ENCODE results near the gene HOXC10. TPM values are rescaled to one million over a fixed set of nuclear protein-coding genes. Genes with fewer than 3 reads are reported as not detected.

HOXC10 gene
- total RNA-seq, 1 donor from 2014 or later = 0.64 TPM

GRCh38 chr12:53992377-53992889 is 7.5 kb downstream of the HOXC10 start:
- no peak for ATAC-seq

GRCh38 chr12:53993162-53994008 is 8.4 kb downstream of the HOXC10 start:
- no peak for ATAC-seq

DNA sequence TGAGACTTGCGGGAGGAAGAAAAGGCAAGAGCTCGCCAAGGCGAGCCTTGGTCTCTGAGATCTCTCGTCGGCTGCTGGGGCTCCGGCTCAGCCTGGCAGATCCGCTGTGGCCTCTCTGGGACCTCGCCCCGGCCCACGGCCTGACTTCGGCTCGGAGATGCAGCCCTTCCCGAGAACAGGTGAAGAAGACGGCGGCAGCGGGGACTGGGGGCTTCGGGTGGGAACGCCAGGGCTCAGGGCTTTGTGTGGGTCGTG is 9.0 kb downstream of the HOXC10 start:
- ATAC-seq = peak; percentile 2

GRCh38 chr12:53994264-53995001 is 9.5 kb downstream of the HOXC10 start:
- peak; percentile 17 for ATAC-seq

- peak; percentile 11 for ATAC-seq
Observed at GRCh38 chr12:53995002-53995377, 10.0 kb downstream of the HOXC10 start.

DNA sequence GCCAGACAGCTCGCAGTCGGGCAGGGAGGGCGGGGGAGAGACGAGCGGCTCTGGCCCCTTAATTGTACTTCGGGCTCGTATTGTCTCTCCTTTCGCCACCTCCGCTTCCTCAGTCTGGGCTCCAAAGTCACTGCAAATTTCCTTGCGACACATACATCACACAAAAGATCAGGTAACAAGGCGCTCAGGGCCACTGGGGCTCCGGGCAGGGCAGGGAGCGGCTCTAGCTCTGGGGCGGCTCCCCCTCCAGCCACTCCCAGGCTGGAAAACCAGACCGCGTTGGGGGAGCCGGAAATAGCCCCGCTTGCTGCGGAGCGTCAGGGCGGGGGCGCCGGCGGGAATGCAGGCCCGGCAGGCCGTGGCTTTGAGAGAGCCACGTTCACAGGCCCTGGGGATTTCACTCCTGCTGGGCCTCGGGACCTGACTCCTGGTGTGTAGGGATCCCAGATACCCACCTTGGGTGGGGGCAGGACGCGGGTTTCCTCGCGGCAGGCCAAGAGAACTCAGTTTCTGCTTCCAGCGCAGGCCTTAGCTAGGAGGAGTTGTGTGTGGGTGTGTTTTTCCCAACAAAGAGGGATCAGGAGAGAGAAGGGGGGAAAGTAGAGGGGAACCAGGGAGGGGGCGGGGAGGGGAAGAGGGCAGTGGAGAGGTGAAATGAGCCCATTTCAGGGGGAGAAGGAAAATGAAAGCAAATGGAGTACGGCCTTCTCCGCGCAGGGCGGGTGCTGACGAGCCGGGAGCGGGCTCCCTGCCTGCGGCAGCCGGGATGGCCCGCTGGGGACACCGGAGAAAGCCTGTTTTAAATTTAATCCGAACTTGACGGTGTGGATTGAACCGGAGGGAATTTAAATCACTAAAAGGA is 10.7 kb downstream of the HOXC10 start:
- ATAC-seq = peak; percentile 75

- no peak for ATAC-seq
Observed at GRCh38 chr12:53996240-53997203, 11.6 kb downstream of the HOXC10 start.

- ATAC-seq = no peak
Observed at GRCh38 chr12:53997204-53998109, 12.5 kb downstream of the HOXC10 start.

DNA sequence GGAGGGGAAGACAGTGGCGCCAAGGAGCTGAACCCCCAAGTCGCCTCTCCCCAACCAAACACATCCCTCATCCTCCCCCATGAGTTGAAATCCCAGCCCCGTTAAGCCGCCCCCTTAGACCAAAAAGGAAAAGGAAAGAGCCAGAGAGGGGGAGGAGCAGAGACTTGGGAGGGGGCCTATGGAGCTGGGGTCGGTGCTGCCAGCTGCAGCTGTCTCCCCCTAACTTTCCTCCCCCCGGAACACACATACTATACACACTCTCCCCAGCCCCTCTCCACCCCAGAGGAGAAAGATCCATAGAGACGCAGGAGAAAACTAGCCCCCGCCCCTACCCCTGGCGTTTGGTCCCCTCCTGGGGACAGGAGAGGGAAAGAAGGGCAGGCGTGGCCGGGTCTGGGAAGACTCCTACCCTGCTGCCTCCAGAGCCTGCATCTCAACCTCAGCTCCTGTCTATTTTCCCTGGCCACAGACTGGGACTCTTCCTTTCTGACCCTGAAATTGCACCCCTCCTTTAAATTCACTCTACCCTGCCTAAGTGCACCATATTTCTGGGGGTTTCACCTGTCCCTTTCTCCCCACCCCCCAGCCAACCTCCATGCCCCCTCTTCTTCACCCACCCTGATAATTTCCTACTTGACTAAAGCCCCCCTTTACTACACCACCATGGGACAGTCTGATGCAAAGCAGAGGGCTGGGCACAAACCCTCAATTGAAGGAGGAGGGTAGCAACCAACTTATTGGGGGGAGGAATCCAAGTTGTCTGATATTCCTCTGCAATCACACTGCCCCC is 13.4 kb downstream of the HOXC10 start:
- ATAC-seq = no peak

DNA sequence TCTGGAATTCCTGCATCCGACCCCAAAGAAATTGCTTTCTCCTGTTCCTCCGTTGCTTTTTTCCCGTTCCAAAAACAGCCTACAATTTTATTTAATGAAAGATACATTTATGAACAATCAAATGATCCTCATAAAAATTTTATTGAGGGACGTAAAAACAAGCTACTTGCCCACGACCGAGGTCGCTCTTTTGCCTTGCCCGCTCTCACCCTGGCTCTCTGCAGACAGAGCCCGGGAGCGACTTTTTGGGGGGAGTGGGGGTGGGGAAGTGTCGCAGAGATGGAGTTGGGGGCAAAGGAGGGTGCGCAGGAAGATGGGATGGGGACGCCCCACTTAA is 13.9 kb downstream of the HOXC10 start:
- no peak for ATAC-seq

GRCh38 chr12:53999559-54000115 is 14.7 kb downstream of the HOXC10 start:
- ATAC-seq = peak; percentile 27

GRCh38 chr12:54000116-54001114 is 15.5 kb downstream of the HOXC10 start, which contains the start of gene HOXC9:
TSS of gene HOXC9 (plus strand) at chr12:54000161. CDS start at chr12:54000189, 28 bp downstream.
- ATAC-seq = peak; percentile 20

DNA sequence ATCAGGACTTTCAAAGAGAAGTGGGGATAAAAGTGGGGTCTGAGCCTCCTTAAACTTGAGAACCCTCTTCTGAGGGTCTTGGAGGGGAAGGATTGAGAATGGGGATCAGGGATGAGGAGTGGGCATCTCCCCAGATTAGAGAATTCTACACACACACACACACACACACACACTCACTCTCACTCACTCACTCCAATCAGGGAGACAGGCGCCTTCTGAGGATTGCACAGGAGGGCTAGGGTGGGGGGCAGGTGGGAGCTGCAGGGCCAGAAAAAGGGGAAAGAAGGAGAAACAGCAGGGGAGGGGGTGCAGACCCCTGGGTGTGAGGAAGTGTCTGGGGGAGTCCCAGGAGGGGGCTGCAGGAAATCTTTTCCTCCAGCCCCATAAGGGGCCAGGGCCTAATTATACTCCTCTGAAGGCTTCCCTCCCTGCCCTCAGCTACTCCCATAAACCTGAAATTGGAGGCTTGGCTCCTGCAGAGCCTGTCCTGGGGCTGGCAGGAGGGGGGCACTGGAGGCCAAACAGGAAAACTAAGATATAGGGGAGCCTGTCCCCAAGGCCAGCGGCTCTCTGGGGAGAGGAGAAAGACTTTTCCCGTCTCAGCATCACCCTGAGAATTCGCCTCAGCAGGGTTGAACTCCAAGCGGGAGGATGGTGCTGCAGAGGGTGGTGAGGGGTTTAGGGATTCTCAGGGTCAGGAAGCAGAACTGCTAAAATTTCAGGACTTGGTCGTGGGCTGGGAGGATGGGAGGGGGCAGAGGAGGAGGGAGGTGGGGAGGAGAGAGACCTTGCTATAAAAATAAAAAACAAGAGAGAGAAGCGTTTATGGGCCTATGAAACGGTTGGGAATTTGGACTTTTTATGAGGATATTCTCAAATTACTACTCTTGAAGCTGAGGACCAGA is 16.6 kb downstream of the HOXC10 start:
- no peak for ATAC-seq

DNA sequence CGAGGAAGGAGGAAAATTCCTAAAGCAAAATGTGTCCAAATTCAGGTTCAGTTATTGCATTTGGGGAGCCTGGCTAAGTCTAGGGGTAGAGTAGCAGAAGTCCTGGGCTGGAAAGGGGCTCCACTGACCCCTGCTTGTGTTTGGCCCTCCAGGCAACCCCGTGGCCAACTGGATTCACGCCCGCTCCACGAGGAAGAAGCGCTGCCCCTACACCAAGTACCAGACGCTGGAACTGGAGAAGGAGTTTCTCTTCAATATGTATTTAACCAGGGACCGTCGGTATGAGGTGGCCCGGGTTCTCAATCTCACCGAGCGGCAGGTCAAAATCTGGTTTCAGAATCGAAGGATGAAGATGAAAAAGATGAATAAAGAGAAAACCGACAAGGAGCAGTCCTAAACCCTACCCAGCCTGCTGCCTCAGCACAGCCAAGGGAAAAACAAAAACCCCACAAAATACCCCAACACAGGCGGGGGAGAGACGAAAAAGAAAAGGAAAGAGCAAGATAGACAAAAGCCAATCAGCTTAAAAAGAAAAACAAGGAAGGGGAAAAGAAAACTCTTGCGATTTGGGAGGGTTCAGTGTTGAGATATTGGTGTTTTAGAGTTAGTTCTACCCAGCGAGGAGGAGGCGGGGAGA is 17.4 kb downstream of the HOXC10 start:
- ATAC-seq = no peak

DNA sequence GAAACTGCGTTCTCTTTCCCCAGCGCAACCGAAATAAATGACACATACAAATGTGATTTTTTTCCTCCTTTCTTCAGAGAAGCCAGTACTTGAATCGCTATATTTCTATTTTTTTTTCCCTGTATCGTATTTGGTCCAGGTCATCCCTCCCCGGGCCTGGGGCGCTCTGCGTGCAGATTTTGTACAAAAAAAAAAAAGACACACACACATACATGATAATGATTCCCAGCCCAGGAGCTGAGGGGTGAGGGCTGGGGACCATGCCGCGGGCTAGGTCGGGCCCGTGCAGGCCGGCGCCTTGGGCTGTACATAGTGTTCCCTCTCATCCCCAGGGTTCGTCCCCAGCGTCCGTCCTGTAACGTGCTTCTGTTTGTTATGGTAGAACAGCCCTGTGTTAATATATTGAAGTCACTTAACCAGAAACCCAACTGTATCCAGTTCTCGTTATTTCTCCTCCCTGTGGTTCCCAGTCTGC is 18.0 kb downstream of the HOXC10 start:
- no peak for ATAC-seq

DNA sequence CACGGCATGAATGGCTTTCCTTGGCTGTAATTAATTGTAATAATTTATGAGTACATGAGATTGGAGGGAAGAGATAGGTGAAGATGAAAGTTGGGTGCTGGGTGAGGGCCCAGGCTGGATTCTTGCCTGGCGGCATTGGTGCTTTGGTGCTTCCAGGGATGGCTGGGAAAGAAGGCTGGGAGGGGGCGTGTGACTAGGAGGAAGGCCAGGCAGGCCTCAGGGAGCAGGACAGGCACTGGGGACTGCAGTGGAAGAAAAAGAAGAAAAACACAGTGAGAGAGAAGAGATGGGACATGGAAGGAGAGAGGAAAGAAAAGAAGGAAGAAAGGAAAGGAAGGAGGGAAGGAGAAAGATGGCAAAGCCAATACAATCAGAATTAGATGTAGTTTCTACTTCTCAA is 18.7 kb downstream of the HOXC10 start:
- ATAC-seq = no peak

Measured in esophagus mucosa (tissue), 1 donor.